HFFc6 (cell line): ENCODE results near the gene LRRC27. TPM values are rescaled to one million over a fixed set of nuclear protein-coding genes. Genes with fewer than 3 reads are reported as not detected.

Source experiments
- DNase-seq: peaks from one replicate; pipeline ENCODE4 v3.0.0-alpha.2; 2018
- H3K27ac Mint-ChIP-seq: 2 replicates; pipeline ENCODE4 v1.8.0; 2020; ENCODE audit warnings: mild to moderate bottlenecking, mixed read lengths
- H3K27me3 Mint-ChIP-seq: 2 replicates; pipeline ENCODE4 v1.8.0; 2021; ENCODE audit warnings: mild to moderate bottlenecking, moderate library complexity, mixed read lengths; ENCODE audit not compliant: insufficient read depth
- H3K36me3 Mint-ChIP-seq: 2 replicates; pipeline ENCODE4 v1.8.0; 2021; ENCODE audit warnings: low read depth, mixed read lengths
- H3K4me1 Mint-ChIP-seq: 2 replicates; pipeline ENCODE4 v1.8.0; 2020; ENCODE audit warnings: low read depth, mixed read lengths
- H3K4me3 Mint-ChIP-seq: 2 replicates; pipeline ENCODE4 v1.8.0; 2020; ENCODE audit warnings: mild to moderate bottlenecking, moderate library complexity, mixed read lengths
- H3K9me3 Mint-ChIP-seq: 2 replicates; pipeline ENCODE4 v1.8.0; 2020; ENCODE audit warnings: mild to moderate bottlenecking, mixed read lengths
- CTCF ChIP-seq: fragments of 200-600 bp; sonication (generic); IDR thresholded peaks from 2 replicates; pipeline ENCODE4 v1.5.0; 2021; ENCODE audit warnings: antibody characterized with exemption, mild to moderate bottlenecking
- total RNA-seq, 6 experiments: library from RNA; stranded (reverse); fragmentation: NEBNext Ultra II Directional; extraction: Animal tissue kit (Norgen Biotek cat#: 25700); gene quantifications; 2 replicates in 1 of 6; 3 replicates in 5 of 6; pipeline ENCODE4 v1.2.3, GENCODE V29; 2021

The LRRC27 gene
- total RNA-seq, 6 experiments from 2014 or later, result 4.7 to 6.7 (median 6.0) TPM

- DNase-seq, result no peak
- Mint-ChIP-seq H3K4me3 (no peak overlapping the region), H3K27ac (no peak overlapping the region), H3K4me1 (no peaks in the 10 kb centered on the region), H3K36me3 (peaks cover 3% of the 10 kb centered on the region; the same call in 1 of the 2 replicates), H3K27me3 (no peaks in the 10 kb centered on the region), H3K9me3 (no peaks in the 10 kb centered on the region)
- no peak for TF ChIP-seq CTCF
Observed at GRCh38 chr10:132347211-132347930, 15.4 kb downstream of the LRRC27 start.

- DNase-seq, result no peak
- no peaks in the 10 kb centered on the region for H3K36me3 Mint-ChIP-seq
- no peaks in the 10 kb centered on the region for H3K4me1 Mint-ChIP-seq
- no peaks in the 10 kb centered on the region for H3K9me3 Mint-ChIP-seq
- H3K27me3 Mint-ChIP-seq, result no peaks in the 10 kb centered on the region
- H3K4me3 Mint-ChIP-seq, result no peak overlapping the region
- no peak for TF ChIP-seq CTCF
- no peak overlapping the region for H3K27ac Mint-ChIP-seq
Observed at GRCh38 chr10:132347931-132348267, 15.9 kb downstream of the LRRC27 start.

- Mint-ChIP-seq H3K4me3 (no peak overlapping the region), H3K9me3 (no peaks in the 10 kb centered on the region), H3K36me3 (no peaks in the 10 kb centered on the region), H3K27me3 (no peaks in the 10 kb centered on the region), H3K4me1 (no peaks in the 10 kb centered on the region), H3K27ac (no peak overlapping the region)
- no peak for DNase-seq
- no peak for TF ChIP-seq CTCF
Observed at GRCh38 chr10:132349766-132350165, 17.8 kb downstream of the LRRC27 start.

GRCh38 chr10:132350391-132350790 is 18.4 kb downstream of the LRRC27 start:
- Mint-ChIP-seq H3K9me3 (no peaks in the 10 kb centered on the region), H3K27me3 (no peaks in the 10 kb centered on the region), H3K36me3 (no peaks in the 10 kb centered on the region), H3K27ac (no peak overlapping the region), H3K4me1 (no peaks in the 10 kb centered on the region), H3K4me3 (no peak overlapping the region)
- no peak for TF ChIP-seq CTCF
- no peak for DNase-seq

- H3K4me3 Mint-ChIP-seq, result no peak overlapping the region
- H3K4me1 Mint-ChIP-seq, result no peaks in the 10 kb centered on the region
- peaks cover 1% of the 10 kb centered on the region; the same call in 1 of the 2 replicates for H3K27me3 Mint-ChIP-seq
- H3K36me3 Mint-ChIP-seq, result no peaks in the 10 kb centered on the region
- no peak overlapping the region for H3K27ac Mint-ChIP-seq
- DNase-seq, result no peak
- H3K9me3 Mint-ChIP-seq, result no peaks in the 10 kb centered on the region
- no peak for TF ChIP-seq CTCF
Observed at GRCh38 chr10:132350946-132351345, 19.0 kb downstream of the LRRC27 start.

GRCh38 chr10:132351611-132352010 is 19.6 kb downstream of the LRRC27 start:
- Mint-ChIP-seq H3K9me3 (no peaks in the 10 kb centered on the region), H3K4me1 (no peaks in the 10 kb centered on the region), H3K4me3 (no peak overlapping the region), H3K27me3 (peaks cover 3% of the 10 kb centered on the region; the same call in 1 of the 2 replicates), H3K27ac (no peak overlapping the region), H3K36me3 (no peaks in the 10 kb centered on the region)
- no peak for DNase-seq
- no peak for TF ChIP-seq CTCF
